WTC11 (cell line): ENCODE data around the gene ADCY10.

ENCODE experiments used
- CBFB ChIP-seq: sonication (generic); formaldehyde crosslinking; IDR thresholded peaks from 2 replicates; pipeline ENCODE4 v1.8.1; 2022; ENCODE audit warnings: mild to moderate bottlenecking, low read depth, missing genetic modification reagents
- CTCF ChIP-seq: fragments of 200-600 bp; IDR thresholded peaks from 2 replicates; pipeline ENCODE4 v1.8.0; 2022; ENCODE audit warnings: antibody characterized with exemption
- GTF2I ChIP-seq: fragments of 250-450 bp; sonication (Bioruptor Pico); conservative IDR thresholded peaks from 2 replicates; pipeline ENCODE4 v1.4.0; 2021; ENCODE audit warnings: mild to moderate bottlenecking
- MXD4 ChIP-seq: fragments of 250-450 bp; sonication (Bioruptor Pico); IDR thresholded peaks from 2 replicates; pipeline ENCODE4 v1.8.0; 2021; ENCODE audit warnings: mild to moderate bottlenecking, moderate library complexity, borderline replicate concordance
- NR2C2 ChIP-seq: sonication (generic); formaldehyde crosslinking; IDR thresholded peaks from 2 replicates; pipeline ENCODE4 v1.8.0; 2022; ENCODE audit warnings: mild to moderate bottlenecking, missing genetic modification reagents
- NR3C1 ChIP-seq: sonication (generic); formaldehyde crosslinking; conservative IDR thresholded peaks from 2 replicates; pipeline ENCODE4 v1.8.1; 2023; ENCODE audit warnings: low read depth, mild to moderate bottlenecking, missing genetic modification reagents
- ZNF121 ChIP-seq: sonication (generic); formaldehyde crosslinking; IDR thresholded peaks from 2 replicates; pipeline ENCODE4 v1.8.0; 2023; ENCODE audit warnings: missing genetic modification reagents

- TF ChIP-seq NR2C2 (CRISPR knock-in tag) = no peak
- no peak for TF ChIP-seq MXD4
- no peak for TF ChIP-seq CTCF
- TF ChIP-seq GTF2I (CRISPR knock-in tag) = no peak
- no peak for TF ChIP-seq CBFB (CRISPR knock-in tag)
- no peak for TF ChIP-seq NR3C1
- no peak for TF ChIP-seq ZNF121 (CRISPR knock-in tag)
Measured at GRCh38 chr1:167929725-167930124, 15.8 kb upstream of the ADCY10 start.
